ENCODE measurements around the gene TUSC2.

The TUSC2 gene

DNA sequence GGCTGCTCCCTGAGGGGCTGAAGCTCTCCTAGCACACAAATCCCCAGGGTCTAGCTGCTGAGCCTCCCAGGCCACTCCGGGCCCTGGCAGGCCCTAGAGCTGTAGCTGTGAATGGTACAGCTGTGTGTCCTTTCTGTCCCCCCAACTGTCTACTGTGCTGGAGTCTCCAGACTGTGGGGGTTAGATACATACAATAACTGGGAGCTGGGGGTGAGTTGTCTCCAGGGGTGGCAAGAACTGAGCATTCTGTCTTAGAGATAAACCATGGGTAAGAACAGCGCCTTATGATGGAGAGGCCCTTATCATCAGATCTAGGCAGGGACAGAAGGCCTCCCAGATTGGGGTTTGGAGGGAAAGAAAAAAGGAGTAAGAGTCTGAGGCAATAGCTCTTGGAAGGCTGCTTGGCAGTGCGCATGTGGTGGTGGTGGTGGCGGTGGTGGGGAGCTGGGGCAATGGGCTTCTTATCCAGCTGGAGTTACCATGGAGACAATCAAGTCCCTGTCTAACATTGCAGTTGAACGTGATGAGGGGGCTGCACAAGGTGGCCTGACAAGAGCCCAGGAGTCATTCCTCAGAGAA is 26.3 kb upstream of the TUSC2 start:
- H3K4me3 ChIP-seq (ENCODE audit: low read depth, low read length): no peak overlapping the region
- TF ChIP-seq, protein P1, sequence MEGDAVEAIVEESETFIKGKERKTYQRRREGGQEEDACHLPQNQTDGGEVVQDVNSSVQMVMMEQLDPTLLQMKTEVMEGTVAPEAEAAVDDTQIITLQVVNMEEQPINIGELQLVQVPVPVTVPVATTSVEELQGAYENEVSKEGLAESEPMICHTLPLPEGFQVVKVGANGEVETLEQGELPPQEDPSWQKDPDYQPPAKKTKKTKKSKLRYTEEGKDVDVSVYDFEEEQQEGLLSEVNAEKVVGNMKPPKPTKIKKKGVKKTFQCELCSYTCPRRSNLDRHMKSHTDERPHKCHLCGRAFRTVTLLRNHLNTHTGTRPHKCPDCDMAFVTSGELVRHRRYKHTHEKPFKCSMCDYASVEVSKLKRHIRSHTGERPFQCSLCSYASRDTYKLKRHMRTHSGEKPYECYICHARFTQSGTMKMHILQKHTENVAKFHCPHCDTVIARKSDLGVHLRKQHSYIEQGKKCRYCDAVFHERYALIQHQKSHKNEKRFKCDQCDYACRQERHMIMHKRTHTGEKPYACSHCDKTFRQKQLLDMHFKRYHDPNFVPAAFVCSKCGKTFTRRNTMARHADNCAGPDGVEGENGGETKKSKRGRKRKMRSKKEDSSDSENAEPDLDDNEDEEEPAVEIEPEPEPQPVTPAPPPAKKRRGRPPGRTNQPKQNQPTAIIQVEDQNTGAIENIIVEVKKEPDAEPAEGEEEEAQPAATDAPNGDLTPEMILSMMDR (IDR thresholded peaks at IDR 0.05; ENCODE audit: low read depth, low read length, missing control alignments): no peak
- DNase-seq (ENCODE audit: low read depth): no peak

GRCh38 chr3:50353245-50354004 is 25.4 kb upstream of the TUSC2 start:
- no peak for DNase-seq (ENCODE audit: low read depth)
- TF ChIP-seq, protein P1 (IDR thresholded peaks at IDR 0.05; ENCODE audit: low read depth, low read length, missing control alignments): no peak
- H3K4me3 ChIP-seq (ENCODE audit: low read depth, low read length): no peak overlapping the region

DNA sequence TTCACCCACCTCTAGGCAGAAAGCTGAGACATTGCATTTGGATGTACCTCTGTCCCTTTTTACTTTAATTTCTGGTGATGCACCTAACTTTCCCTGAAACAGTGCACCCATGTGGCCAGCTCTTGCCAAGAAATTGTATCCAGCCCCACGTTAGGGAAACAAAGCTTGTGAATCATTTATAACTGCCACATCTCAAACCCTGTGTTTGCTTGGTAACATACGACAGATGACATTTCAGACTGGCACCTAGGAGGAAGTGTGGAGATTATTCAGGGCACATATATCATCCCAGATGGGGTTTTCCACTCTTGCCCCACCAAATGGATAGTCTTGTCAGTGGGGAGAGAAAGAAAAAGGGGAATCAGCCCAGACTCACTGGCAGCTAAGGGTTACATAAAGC is 24.8 kb upstream of the TUSC2 start:
- TF ChIP-seq, protein P1 (IDR thresholded peaks at IDR 0.05; ENCODE audit: low read depth, low read length, missing control alignments): peak; percentile 11
- no peak for DNase-seq (ENCODE audit: low read depth)
- no peak overlapping the region for H3K4me3 ChIP-seq (ENCODE audit: low read depth, low read length)

GRCh38 chr3:50351323-50351697 is 23.3 kb upstream of the TUSC2 start:
- TF ChIP-seq, protein P1 (IDR thresholded peaks at IDR 0.05; ENCODE audit: low read depth, low read length, missing control alignments): no peak
- no peak for DNase-seq (ENCODE audit: low read depth)

DNA sequence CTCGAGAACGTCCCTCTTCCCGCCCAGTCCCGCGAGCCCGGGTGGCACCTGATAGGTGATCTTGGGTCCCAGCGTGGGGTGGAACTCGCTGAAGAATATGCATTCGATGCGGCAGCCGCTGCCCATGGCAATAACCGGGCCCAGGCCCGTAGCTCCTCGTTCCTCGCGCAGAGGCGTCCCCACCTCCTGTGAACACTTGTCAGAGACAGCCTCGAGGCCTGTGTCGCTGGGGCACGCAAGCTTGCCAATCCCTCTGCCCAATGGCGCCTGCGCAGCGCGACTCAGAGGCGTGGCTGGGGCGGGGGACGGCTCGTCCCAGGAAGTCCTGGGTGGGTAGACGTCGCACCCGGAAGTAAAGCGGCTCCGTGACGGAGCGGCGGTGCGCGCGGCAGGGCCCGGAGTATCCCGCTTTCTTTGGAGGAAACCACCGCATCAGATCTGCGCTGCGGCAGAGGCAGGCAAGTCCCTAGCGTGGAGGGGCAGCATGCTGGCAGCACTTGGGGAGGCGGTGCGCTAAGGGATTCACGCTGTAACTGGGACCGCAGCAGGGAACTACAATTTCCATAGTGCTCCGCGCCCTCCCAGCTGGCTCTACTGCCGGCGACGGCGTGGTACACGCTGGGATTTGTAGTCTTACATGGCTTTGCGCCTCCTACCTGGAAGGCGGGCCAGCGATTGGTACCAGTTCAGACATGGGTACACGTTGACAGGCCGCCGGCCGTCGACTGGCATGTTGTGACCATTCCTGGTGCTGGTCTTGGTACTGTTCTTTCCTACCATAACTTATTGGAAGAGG is 22.7 kb upstream of the TUSC2 start, which contains the start of the genes CYB561D2 and NPRL2:
Gene CYB561D2 (plus strand): TSS at position 336 of the 796 bp plus-strand sequence. CDS start 572 bp downstream, outside the sequence.
Gene NPRL2 (minus strand): TSS at position 249 of the 796 bp plus-strand sequence. CDS start 123 bp downstream, at position 126.
- peak; percentile 86 for DNase-seq (ENCODE audit: low read depth)
- H3K4me3 ChIP-seq (ENCODE audit: low read depth, low read length): peak within 1 kb of the TSS; percentile 67

More at GRCh38 chr3:50351323-50351697, 23.3 kb upstream of the TUSC2 start:
- peak overlapping the region; percentile 67 for H3K4me3 ChIP-seq (ENCODE audit: low read depth, low read length)

DNA sequence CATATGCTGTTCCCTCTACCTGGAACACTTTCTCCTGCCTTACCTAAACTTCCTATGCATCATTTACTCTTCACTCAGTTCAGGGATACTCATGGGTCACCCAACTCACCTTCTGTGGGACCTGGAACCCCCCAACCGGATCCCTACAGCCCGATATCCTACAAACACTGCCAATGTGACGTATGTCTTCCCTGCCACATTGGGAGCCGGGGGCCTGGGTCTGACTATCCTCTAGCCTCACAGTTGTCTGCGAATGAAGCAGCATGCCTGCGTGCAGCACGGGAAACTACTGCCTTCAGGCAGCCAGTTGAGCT is 22.1 kb upstream of the TUSC2 start:
- TF ChIP-seq, protein P1 (IDR thresholded peaks at IDR 0.05; ENCODE audit: low read depth, low read length, missing control alignments): no peak
- DNase-seq (ENCODE audit: low read depth): no peak
- H3K4me3 ChIP-seq (ENCODE audit: low read depth, low read length): peak overlapping the region; percentile 67

More for the DNA sequence above, 22.7 kb upstream of the TUSC2 start, which contains the start of the genes CYB561D2 and NPRL2:
- TF ChIP-seq, protein P1 (IDR thresholded peaks at IDR 0.05; ENCODE audit: low read depth, low read length, missing control alignments): no peak
